ENCODE data around the gene TRMT10C. TPM values are rescaled to one million over a fixed set of nuclear protein-coding genes. Genes with fewer than 3 reads are reported as not detected.

TRMT10C gene
- total and polyA plus RNA-seq, 9 of the 15 experiments (the other 6 are each of a cell fraction or from before 2014, with no cell fraction given) = 48.6 to 106 (median 63.9) TPM

GRCh38 chr3:101512646-101513418 is 48.8 kb upstream of the TRMT10C start, which contains the start of gene SENP7 (continued):
- TF ChIP-seq REST (IDR thresholded peaks at IDR 0.05; ENCODE audit: borderline replicate concordance) = no peak
- no peak for TF ChIP-seq REST (CRISPR knock-in tag; IDR thresholded peaks at IDR 0.05; ENCODE audit: low read depth)
- 0 out of 2 replicates have a peak, but pooled peaks have one; percentile 39 for TF ChIP-seq LARP7 (IDR thresholded peaks at IDR 0.05)
- no peak for TF ChIP-seq NR3C1 (CRISPR knock-in tag; IDR thresholded peaks at IDR 0.05)
- no peak for TF ChIP-seq NCOA6 (IDR thresholded peaks at IDR 0.05)
- peak; percentile 79 for TF ChIP-seq ELF1 (tag; IDR thresholded peaks at IDR 0.05)
- no peak for TF ChIP-seq MITF (IDR thresholded peaks at IDR 0.05)
- TF ChIP-seq SREBF2 (CRISPR knock-in tag; IDR thresholded peaks at IDR 0.05) = no peak
- TF ChIP-seq NRF1 (conservative IDR thresholded peaks at IDR 0.05 in 1 of 2, IDR thresholded peaks at IDR 0.05 in 1 of 2) = peak; percentile 88 to 90
- TF ChIP-seq ZC3H8 (IDR thresholded peaks at IDR 0.05) = no peak
- no peak for TF ChIP-seq HDAC8 (tag; IDR thresholded peaks at IDR 0.05)
- TF ChIP-seq SMAD1 (IDR thresholded peaks at IDR 0.05; ENCODE audit: low read depth, low read length, partially characterized antibody) = no peak
- TF ChIP-seq HDAC1 (IDR thresholded peaks at IDR 0.05) = peak in 1 of 2 experiments; percentile 78; a peak in 2 of 4 replicates
- TF ChIP-seq RBBP5 (IDR thresholded peaks at IDR 0.05; ENCODE audit: borderline replicate concordance, insufficient read depth, low read length, poor library complexity, severe bottlenecking) = peak; percentile 69
- TF ChIP-seq SMARCA5 (IDR thresholded peaks at IDR 0.05) = no peak
- TF ChIP-seq ZNF224 (CRISPR knock-in tag; IDR thresholded peaks at IDR 0.05) = no peak
- TF ChIP-seq USF1 (CRISPR knock-in tag; IDR thresholded peaks at IDR 0.05) = no peak
- no peak for TF ChIP-seq NR4A1 (CRISPR knock-in tag; IDR thresholded peaks at IDR 0.05)
- TF ChIP-seq NR4A1 (tag; IDR thresholded peaks at IDR 0.05) = no peak
